ENCODE results near the gene LRRC10B.

Gene LRRC10B

DNA sequence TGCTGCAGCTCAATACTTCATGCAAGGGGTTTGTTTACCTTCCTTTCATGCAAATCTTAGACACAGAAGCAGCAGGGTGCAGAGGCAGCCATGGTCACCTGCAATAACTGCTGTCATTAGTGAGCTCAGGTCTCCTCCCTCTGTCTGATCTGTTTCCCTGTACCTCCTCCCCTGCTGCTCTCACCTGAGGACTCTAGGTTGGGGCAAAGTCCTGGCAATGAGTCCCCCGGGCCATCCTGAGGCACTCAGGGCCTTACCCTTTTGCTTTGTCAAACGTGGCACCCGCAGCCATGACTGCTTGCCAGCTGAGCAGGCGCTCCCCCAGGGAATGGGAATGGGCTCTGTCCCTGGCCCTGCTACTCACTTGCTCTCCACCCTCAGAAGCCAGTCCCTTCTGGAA lies 3.9 kb downstream of the LRRC10B start:
- Histone ChIP-seq H3K27ac (no peak overlapping the region), H3K36me3 (no peaks in the 10 kb centered on the region), H3K27me3 (peaks cover 84% of the 10 kb centered on the region), H3K4me3 (ENCODE audit: low read depth in 1 of 2, low read length in 1 of 2) (no peak overlapping the region), H3K4me1 (ENCODE audit: control insufficient read depth in 1 of 2, insufficient read depth in 1 of 2, low read depth in 1 of 2, low read length in 1 of 2) (peaks cover 8 to 10% of the 10 kb centered on the region in 2 experiments), H3K9me3 (no peaks in the 10 kb centered on the region)
- TF ChIP-seq, protein P1, sequence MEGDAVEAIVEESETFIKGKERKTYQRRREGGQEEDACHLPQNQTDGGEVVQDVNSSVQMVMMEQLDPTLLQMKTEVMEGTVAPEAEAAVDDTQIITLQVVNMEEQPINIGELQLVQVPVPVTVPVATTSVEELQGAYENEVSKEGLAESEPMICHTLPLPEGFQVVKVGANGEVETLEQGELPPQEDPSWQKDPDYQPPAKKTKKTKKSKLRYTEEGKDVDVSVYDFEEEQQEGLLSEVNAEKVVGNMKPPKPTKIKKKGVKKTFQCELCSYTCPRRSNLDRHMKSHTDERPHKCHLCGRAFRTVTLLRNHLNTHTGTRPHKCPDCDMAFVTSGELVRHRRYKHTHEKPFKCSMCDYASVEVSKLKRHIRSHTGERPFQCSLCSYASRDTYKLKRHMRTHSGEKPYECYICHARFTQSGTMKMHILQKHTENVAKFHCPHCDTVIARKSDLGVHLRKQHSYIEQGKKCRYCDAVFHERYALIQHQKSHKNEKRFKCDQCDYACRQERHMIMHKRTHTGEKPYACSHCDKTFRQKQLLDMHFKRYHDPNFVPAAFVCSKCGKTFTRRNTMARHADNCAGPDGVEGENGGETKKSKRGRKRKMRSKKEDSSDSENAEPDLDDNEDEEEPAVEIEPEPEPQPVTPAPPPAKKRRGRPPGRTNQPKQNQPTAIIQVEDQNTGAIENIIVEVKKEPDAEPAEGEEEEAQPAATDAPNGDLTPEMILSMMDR (IDR thresholded peaks at IDR 0.05) = no peak

DNA sequence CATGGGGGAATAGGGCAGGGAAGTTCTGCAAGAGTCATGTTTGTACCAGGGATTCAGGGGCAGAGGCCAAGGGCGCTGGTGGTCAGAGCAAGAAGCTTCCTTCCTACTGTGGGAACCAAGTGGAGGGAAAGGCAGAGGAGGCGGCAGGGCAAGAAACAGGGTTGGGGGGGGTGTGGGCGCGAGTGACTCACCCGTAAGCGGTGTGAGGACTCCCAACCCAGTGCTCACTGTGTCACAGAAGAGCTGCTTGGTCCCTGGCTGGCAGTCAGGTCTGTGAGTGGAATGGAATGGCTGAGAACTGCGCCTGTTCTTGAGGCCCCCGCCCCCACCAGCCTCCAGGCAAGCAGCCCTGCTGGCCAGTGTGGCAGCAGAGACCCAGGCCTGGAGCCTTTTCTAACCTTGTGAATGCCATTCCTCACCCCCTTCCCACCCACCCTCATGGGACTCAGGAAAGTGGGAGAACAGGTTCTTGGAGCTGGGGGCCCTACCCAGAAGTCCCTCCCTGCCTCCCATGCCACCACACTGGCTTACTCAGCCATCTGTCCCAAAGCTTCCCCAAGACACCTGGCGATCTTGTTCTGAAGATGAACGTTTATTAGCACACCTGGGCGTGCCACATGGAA lies 4.7 kb downstream of the LRRC10B start:
- peaks cover 82% of the 10 kb centered on the region for H3K27me3 ChIP-seq
- TF ChIP-seq, protein P1 (IDR thresholded peaks at IDR 0.05) = no peak
- H3K27ac ChIP-seq = no peak overlapping the region

DNA sequence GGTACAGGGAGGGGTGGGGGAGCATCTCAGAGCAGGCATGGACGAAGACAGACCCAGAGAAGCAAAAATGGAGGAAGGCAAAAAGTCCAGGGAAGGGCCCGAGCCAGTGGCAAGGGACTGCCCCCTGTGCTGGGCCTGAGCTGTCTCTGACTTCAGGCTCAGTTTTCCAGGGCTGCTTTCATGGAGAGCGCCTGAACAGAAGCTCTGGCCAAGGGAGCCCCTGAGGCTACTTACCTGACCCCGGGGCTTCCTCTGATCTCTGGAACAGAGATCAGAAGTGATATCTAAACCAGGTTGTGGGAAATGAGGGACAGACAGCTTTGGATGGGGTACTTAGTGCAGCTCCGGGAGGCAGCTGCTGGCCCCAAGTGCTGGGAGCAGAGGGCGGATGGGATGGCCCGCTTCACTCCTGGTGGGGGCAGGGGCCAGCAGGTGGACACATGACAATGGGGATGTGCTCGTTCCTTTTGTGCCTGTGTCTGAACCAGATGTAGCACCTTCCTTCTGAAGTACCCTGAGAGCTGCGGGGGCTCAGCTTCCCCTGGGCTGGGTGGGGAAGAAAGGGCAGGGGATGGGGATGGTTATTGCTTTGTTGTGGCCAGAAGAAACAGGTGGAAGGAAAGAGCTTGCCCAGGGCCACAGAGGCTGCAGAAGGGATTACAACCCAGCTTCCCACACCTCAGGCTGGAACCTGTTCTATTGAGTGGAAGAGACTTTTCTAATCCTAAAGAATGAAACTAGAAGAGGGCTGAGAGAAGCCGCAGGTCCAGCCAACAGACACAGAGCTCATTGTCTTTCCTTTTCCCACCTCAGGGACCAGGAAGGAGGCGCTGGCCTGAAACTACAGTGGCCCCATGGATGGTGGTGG lies 5.7 kb downstream of the LRRC10B start:
- H3K27ac ChIP-seq = no peak overlapping the region
- H3K9me3 ChIP-seq = no peaks in the 10 kb centered on the region
- peaks cover 73% of the 10 kb centered on the region for H3K27me3 ChIP-seq
- no peaks in the 10 kb centered on the region for H3K36me3 ChIP-seq
- H3K4me1 ChIP-seq (ENCODE audit: control insufficient read depth in 1 of 2, insufficient read depth in 1 of 2, low read depth in 1 of 2, low read length in 1 of 2) = peaks cover 5 to 8% of the 10 kb centered on the region in 2 experiments
- H3K4me3 ChIP-seq (ENCODE audit: low read depth in 1 of 2, low read length in 1 of 2) = no peak overlapping the region
- TF ChIP-seq, protein P1 (IDR thresholded peaks at IDR 0.05) = no peak

More for the DNA sequence above, 4.7 kb downstream of the LRRC10B start:
- peaks cover 8 to 10% of the 10 kb centered on the region in 2 experiments for H3K4me1 ChIP-seq (ENCODE audit: control insufficient read depth in 1 of 2, insufficient read depth in 1 of 2, low read depth in 1 of 2, low read length in 1 of 2)
- H3K36me3 ChIP-seq = no peaks in the 10 kb centered on the region
- no peaks in the 10 kb centered on the region for H3K9me3 ChIP-seq
- no peak overlapping the region for H3K4me3 ChIP-seq (ENCODE audit: low read depth in 1 of 2, low read length in 1 of 2)

DNA sequence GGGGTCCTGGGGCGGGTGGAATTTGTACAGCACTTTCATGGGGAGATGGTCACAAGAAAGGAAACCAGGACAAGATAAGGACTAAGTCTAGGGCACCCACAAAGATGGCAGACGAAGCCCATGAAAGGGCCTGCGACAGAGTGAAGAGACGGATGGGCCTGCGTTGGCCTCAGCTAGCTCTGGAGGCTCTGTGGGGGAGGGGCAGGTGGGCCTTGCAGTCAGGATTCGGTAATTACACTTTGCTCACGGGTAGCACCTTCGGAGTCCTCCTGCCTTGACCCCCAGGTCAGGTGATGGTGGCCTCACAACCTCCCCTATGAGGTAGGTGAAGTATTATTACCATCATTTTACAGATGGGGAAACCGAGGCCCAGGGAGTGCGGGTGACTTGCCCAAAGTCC lies 7.1 kb downstream of the LRRC10B start:
- Histone ChIP-seq H3K36me3 (no peaks in the 10 kb centered on the region), H3K27me3 (peaks cover 59% of the 10 kb centered on the region), H3K9me3 (no peaks in the 10 kb centered on the region), H3K4me1 (ENCODE audit: control insufficient read depth in 1 of 2, insufficient read depth in 1 of 2, low read depth in 1 of 2, low read length in 1 of 2) (peaks cover 0 to 4% of the 10 kb centered on the region in 2 experiments), H3K4me3 (ENCODE audit: low read depth in 1 of 2, low read length in 1 of 2) (no peak overlapping the region), H3K27ac (no peak overlapping the region)
- TF ChIP-seq, protein P1 (IDR thresholded peaks at IDR 0.05) = no peak

DNA sequence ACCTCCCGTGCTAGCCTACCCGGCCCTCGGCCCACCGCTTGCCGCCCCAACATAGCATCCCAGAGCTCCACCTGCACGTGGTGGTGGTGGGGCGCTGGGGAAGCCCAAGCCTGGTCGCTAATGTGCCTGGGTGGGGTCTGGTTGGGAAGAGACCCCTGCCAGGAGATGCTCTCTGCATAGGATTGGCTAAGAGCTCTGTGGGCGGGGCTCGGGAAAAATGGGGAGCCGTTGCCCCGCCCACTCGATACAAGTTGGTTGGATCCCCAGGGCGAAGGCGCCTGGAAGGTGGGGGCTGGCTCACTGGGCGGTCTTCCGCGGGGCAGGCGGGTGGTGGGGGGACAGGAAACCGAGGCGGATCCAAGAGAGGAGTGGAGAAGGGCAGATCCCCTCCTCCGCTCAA lies 7.6 kb downstream of the LRRC10B start:
- no peaks in the 10 kb centered on the region for H3K36me3 ChIP-seq

More for the DNA sequence above, 7.6 kb downstream of the LRRC10B start:
- TF ChIP-seq, protein P1 (IDR thresholded peaks at IDR 0.05) = no peak
- no peaks in the 10 kb centered on the region for H3K9me3 ChIP-seq
- H3K4me1 ChIP-seq (ENCODE audit: control insufficient read depth in 1 of 2, insufficient read depth in 1 of 2, low read depth in 1 of 2, low read length in 1 of 2) = peaks cover 0 to 4% of the 10 kb centered on the region in 2 experiments
- H3K27me3 ChIP-seq = peaks cover 54% of the 10 kb centered on the region
- H3K27ac ChIP-seq = no peak overlapping the region
- H3K4me3 ChIP-seq (ENCODE audit: low read depth in 1 of 2, low read length in 1 of 2) = no peak overlapping the region
